ENCODE data around the gene PLBD2.
A peak's percentile ranks its signal among the peaks of the same experiment; 100 is the strongest.

Gene PLBD2

DNA sequence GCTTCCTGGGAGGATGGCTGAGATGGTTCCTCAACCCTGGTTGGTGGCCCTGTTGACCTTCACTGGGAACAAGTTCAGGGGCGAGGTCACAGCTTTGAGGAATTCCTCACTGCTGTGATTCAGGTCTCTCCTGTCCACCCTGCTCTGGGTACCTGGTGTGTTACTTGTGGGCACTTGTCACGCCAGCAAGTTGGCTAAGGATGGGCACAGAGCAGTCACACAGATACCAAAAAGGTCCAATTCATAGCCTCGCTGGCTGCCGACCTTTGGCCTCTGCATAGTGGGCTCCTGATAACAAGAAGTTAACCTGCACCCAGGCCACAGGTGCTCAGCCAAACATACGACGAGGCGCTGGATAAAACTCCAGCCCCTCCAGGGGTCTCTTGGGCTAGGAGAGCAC, 34.1 kb downstream of the PLBD2 start:
- no peak for DNase-seq (ENCODE audit: low read depth)
- TF ChIP-seq, protein P1, sequence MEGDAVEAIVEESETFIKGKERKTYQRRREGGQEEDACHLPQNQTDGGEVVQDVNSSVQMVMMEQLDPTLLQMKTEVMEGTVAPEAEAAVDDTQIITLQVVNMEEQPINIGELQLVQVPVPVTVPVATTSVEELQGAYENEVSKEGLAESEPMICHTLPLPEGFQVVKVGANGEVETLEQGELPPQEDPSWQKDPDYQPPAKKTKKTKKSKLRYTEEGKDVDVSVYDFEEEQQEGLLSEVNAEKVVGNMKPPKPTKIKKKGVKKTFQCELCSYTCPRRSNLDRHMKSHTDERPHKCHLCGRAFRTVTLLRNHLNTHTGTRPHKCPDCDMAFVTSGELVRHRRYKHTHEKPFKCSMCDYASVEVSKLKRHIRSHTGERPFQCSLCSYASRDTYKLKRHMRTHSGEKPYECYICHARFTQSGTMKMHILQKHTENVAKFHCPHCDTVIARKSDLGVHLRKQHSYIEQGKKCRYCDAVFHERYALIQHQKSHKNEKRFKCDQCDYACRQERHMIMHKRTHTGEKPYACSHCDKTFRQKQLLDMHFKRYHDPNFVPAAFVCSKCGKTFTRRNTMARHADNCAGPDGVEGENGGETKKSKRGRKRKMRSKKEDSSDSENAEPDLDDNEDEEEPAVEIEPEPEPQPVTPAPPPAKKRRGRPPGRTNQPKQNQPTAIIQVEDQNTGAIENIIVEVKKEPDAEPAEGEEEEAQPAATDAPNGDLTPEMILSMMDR (IDR thresholded peaks at IDR 0.05; ENCODE audit: low read length, missing control alignments): no peak
- no peak overlapping the region for H3K4me3 ChIP-seq (replicated peaks; ENCODE audit: low read depth, low read length)

DNA sequence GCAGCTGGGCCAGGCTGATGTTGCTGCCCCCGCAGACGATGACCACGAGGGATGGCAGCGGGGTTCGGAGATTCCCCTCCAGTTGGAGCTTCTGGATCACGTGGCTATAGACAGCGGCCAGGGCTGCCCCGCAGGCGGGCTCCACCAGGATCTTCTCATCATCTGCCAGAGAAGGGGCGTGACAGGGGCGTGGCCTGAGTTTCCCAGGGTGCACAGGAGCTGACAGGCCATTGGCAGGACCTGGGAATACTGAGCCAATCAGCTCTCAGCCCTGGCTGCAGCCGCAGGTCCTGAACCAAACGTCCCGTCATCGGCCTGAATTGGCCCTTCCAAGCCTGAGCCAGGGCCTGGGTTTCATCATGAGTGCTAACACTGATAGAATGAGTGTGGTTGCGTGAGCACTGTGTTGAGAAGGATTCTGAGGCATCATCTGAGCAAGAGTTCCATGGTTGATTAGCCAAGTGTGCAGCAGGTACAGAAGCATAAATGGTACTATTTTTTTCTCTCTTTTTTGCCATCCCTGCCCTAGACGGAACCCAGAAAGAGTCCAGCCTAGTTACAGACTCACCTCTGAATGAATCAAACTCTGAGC, 34.7 kb downstream of the PLBD2 start:
- H3K4me3 ChIP-seq (replicated peaks; ENCODE audit: low read depth, low read length): no peak overlapping the region
- TF ChIP-seq, protein P1 (IDR thresholded peaks at IDR 0.05; ENCODE audit: low read length, missing control alignments): no peak
- DNase-seq (ENCODE audit: low read depth): peak; percentile 18

DNA sequence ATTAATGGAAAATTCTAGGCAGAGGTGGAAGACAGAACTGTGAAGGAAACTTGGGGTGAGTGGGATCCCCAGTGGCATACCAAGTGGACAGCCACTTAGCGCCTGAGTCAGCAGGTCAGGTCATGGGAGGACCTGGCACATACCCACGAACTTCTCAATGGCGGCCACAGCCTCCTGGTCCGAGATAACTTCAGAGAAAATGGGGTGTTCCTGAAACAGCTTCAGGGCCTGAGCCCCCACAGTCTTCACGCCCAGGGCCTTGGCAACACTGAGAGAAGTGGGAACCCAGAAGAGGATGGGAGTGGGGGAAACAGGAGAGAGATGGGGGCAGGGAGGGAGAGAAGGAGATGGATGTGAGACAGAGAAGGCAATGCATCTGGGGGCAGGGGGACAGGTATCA, 35.4 kb downstream of the PLBD2 start:
- TF ChIP-seq, protein P1 (IDR thresholded peaks at IDR 0.05; ENCODE audit: low read length, missing control alignments): no peak
- no peak overlapping the region for H3K4me3 ChIP-seq (replicated peaks; ENCODE audit: low read depth, low read length)

DNA sequence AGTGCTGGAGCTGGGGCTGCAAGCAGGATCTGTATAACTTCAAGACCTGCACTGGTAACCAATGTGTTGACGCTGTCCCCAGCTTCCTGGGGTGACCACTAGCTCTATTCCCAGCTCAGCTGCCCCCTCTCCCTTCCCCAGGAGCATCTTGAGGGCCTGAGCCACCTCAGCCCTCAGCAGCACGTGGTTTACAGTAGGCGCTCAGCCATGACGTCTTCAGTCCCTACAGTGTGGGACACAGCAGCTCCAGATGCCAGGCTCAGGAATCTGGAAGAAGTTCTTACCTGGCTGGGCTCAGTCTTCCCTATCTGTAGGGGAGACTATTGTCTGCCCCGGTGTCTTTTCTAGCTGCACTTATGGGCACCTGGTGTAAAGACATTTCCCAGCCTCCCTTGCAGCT, 36.7 kb downstream of the PLBD2 start:
- no peak for DNase-seq (ENCODE audit: low read depth)
- TF ChIP-seq, protein P1 (IDR thresholded peaks at IDR 0.05; ENCODE audit: low read length, missing control alignments): no peak
- H3K4me3 ChIP-seq (replicated peaks; ENCODE audit: low read depth, low read length): no peak overlapping the region

More for the DNA sequence above, 35.4 kb downstream of the PLBD2 start:
- DNase-seq (ENCODE audit: low read depth): no peak

DNA sequence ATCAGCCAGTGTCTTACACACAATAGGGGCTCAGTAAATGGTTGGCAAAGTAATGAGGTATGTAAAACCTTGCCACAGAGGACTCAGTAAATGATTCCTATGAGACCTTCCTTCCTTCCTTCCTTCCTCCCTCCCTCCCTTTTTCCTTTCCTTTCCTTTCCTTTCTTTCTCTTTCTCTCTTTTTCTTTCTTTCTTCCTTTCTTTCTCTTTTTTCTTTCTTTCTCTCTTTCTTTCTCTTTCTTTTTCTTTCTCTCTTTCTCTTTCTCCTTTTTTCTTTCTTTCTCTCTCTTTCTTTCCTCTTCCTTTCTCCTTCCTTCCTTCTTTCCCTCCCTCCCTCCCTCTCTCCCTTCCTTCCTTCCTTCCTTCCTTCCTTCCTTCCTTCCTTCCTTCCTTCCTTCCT, 37.8 kb downstream of the PLBD2 start:
- H3K4me3 ChIP-seq (replicated peaks; ENCODE audit: low read depth, low read length): no peak overlapping the region
- TF ChIP-seq, protein P1 (IDR thresholded peaks at IDR 0.05; ENCODE audit: low read length, missing control alignments): no peak
- DNase-seq (ENCODE audit: low read depth): no peak

DNA sequence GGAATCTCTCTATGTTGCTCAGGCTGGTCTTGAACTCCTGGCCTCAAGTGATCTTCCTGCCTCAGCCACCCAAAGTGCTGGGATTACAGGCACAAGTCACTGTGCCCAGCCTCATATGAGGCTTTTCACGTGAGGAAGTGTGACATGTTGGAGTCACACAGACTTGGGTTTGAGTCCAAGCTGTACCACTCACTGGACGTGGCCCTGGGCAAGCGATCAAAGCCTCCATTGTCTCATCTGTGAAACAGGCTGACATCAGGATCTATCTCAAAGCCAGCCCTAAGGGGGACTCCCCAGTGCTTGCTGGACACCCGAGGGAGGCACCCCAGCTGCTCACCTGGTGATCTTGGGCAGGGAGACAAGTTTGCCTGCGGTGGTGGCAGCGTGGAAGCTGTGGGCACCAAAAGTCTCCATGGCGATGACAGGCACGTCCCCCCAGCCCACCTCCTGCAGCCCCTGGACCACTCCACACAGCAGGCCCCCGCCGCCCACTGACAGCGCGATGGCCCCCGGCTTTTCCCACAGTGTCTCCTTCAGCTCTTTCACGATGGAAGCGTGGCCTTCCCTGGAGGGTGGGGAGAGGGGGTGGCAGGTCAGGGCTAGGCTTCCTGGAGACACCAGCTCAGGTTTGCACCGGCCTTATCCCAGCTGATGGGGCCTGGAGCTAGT, 38.6 kb downstream of the PLBD2 start:
- no peak for DNase-seq (ENCODE audit: low read depth)
- no peak overlapping the region for H3K4me3 ChIP-seq (replicated peaks; ENCODE audit: low read depth, low read length)
- TF ChIP-seq, protein P1 (IDR thresholded peaks at IDR 0.05; ENCODE audit: low read length, missing control alignments): no peak
